Natural killer cell (primary cell): ENCODE results near the gene GNAS-AS1. TPM values are rescaled to one million over a fixed set of nuclear protein-coding genes. Genes with fewer than 3 reads are reported as not detected.

Experiments
- ATAC-seq, 3 donors: fragments of 150-1000 bp in 2 of 3; fragments of 200-7000 bp in 1 of 3; cut with Tn5 transposase; 1 replicate in 1 of 3; 2 replicates in 2 of 3; pipeline ENCODE4 v1.10.0; 2021; ENCODE audit warnings: mild to moderate bottlenecking in 2 of 3, moderate library complexity in 2 of 3
- DNase-seq, 2 donors: peaks; one replicate each; pipeline versions ENCODE4 v3.0.0 to v3.0.0-alpha.2; 2013 to 2021; ENCODE audit warnings: mixed read lengths in 1 of 2
- H3K27ac ChIP-seq: one replicate; pipeline ENCODE4 v1.5.1; 2013; ENCODE audit warnings: mild to moderate bottlenecking, low read length
- H3K27me3 ChIP-seq: one replicate; pipeline ENCODE4 v1.6.1; 2013; ENCODE audit warnings: low read length; ENCODE audit not compliant: control insufficient read depth, insufficient read depth
- H3K36me3 ChIP-seq: one replicate; pipeline ENCODE4 v1.6.1; 2013; ENCODE audit warnings: low read length; ENCODE audit not compliant: control insufficient read depth, insufficient read depth
- H3K4me1 ChIP-seq: one replicate; pipeline ENCODE4 v1.6.1; 2013; ENCODE audit warnings: low read length; ENCODE audit not compliant: control insufficient read depth, insufficient read depth
- H3K4me3 ChIP-seq: one replicate; pipeline ENCODE4 v1.5.1; 2013; ENCODE audit warnings: low read length
- H3K9me3 ChIP-seq: one replicate; pipeline ENCODE4 v1.6.1; 2013; ENCODE audit warnings: low read length; ENCODE audit not compliant: control insufficient read depth, insufficient read depth
- H3K27ac Mint-ChIP-seq, 2 donors: one replicate each; pipeline ENCODE4 v1.8.0; 2022; ENCODE audit warnings: mild to moderate bottlenecking in 2 of 2, mixed read lengths in 2 of 2, moderate library complexity in 1 of 2
- H3K27me3 Mint-ChIP-seq, 2 donors: one replicate each; pipeline ENCODE4 v1.8.0; 2022; ENCODE audit warnings: low read depth in 2 of 2, mixed read lengths in 2 of 2
- H3K36me3 Mint-ChIP-seq: one replicate; pipeline ENCODE4 v1.8.0; 2022; ENCODE audit warnings: mixed read lengths
- H3K4me1 Mint-ChIP-seq, 2 donors: one replicate each; pipeline ENCODE4 v1.8.0; 2022; ENCODE audit warnings: mixed read lengths in 2 of 2
- H3K4me3 Mint-ChIP-seq: one replicate; pipeline ENCODE4 v1.8.0; 2022; ENCODE audit warnings: mild to moderate bottlenecking, moderate library complexity, mixed read lengths
- H3K9me3 Mint-ChIP-seq, 2 donors: one replicate each; pipeline ENCODE4 v1.8.0; 2022; ENCODE audit warnings: mixed read lengths in 2 of 2
- WGBS: methylation state at CpG from one replicate; pipeline ENCODE4 v1.1.7; 2013; ENCODE audit warnings: missing lambda C conversion rate; ENCODE audit not compliant: insufficient coverage; 5-methylcytosine and 5-hydroxymethylcytosine counted together
- intact Hi-C: fragments of 100-400 bp; cut with micrococcal nuclease; formaldehyde crosslinking; loops from one replicate; pipeline ENCODE4 v1.14.2; 2022
- total RNA-seq, 4 donors: library from RNA; stranded (reverse); fragments of 120-200 nt in 1 of 4; gene quantifications; one replicate each; pipeline versions ENCODE4 v1.2.3 to v1.2.4, GENCODE V29; 2013 to 2022
- TF ChIP-seq, protein P1 (sequence below): fragments of 200-600 bp; IDR thresholded peaks from one replicate; pipeline ENCODE4 v1.8.0; 2022; ENCODE audit warnings: antibody characterized with exemption

The GNAS-AS1 gene
- total RNA-seq, 3 donors from 2014 or later (not counting 1 experiment from before 2014, with no cell fraction given), result 0.60 to 0.66 TPM; not detected in 1

DNA sequence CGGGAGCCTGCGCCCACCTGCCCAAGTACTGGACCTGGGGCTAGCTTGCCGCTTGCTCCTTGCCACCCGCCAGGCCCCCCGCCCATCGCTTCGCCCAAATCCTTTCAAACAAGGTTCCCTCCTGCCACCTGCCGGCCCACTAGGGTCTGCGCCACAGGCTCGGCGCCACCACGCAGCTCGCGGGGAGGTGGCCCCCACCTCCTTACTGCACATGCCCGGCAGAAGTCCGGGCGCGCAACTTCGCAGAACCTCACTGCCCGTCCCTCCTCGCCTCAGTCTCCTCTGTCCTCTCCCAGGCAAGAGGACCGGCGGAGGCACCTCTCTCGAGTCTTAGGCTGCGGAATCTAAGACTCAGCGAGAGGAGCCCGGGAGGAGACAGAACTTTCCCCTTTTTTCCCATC is 11.2 kb downstream of the GNAS-AS1 start:
- Histone ChIP-seq H3K4me3 (no peak overlapping the region), H3K27me3 (peaks cover 16% of the 10 kb centered on the region), H3K4me1 (peaks cover 16% of the 10 kb centered on the region), H3K36me3 (no peaks in the 10 kb centered on the region), H3K27ac (no peak overlapping the region), H3K9me3 (no peaks in the 10 kb centered on the region)
- peaks cover 41 to 51% of the 10 kb centered on the region in 2 donors for H3K27me3 Mint-ChIP-seq
- no peaks in the 10 kb centered on the region for H3K9me3 Mint-ChIP-seq
- intact Hi-C loops, result no loop called here
- H3K27ac Mint-ChIP-seq, result no peak overlapping the region
- peak in 1 of 2 donors; percentile 61 for DNase-seq
- no peaks in the 10 kb centered on the region for H3K36me3 Mint-ChIP-seq
- ATAC-seq, result peak in 1 of 3 donors; percentile 30
- H3K4me1 Mint-ChIP-seq, result peaks cover 10 to 29% of the 10 kb centered on the region in 2 donors
- TF ChIP-seq, protein P1, sequence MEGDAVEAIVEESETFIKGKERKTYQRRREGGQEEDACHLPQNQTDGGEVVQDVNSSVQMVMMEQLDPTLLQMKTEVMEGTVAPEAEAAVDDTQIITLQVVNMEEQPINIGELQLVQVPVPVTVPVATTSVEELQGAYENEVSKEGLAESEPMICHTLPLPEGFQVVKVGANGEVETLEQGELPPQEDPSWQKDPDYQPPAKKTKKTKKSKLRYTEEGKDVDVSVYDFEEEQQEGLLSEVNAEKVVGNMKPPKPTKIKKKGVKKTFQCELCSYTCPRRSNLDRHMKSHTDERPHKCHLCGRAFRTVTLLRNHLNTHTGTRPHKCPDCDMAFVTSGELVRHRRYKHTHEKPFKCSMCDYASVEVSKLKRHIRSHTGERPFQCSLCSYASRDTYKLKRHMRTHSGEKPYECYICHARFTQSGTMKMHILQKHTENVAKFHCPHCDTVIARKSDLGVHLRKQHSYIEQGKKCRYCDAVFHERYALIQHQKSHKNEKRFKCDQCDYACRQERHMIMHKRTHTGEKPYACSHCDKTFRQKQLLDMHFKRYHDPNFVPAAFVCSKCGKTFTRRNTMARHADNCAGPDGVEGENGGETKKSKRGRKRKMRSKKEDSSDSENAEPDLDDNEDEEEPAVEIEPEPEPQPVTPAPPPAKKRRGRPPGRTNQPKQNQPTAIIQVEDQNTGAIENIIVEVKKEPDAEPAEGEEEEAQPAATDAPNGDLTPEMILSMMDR, result no peak
- H3K4me3 Mint-ChIP-seq, result no peak overlapping the region
- WGBS, result 63% methylated on average over 26 of the region's 27 CpGs

DNA sequence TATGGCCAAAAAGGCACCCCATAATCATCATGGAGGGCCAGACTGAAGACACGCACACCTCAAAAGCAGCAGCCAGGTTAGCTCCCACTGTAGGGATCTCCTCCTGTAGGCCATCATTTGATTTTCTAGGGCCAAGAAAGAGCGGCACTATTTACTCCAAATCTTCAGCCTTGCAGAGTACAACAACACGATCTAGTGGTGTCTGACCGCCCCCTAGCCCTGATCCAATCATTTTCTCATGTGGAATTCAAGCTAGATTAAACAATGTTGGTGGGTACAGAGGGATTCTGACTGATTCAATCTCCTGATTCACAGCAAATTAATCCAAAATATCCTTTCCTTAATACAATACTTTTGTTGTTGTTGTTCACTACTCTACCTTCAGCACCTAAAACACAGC is 12.5 kb downstream of the GNAS-AS1 start:
- peaks cover 21% of the 10 kb centered on the region for H3K27me3 ChIP-seq
- no peak for ATAC-seq
- peaks cover 10 to 29% of the 10 kb centered on the region in 2 donors for H3K4me1 Mint-ChIP-seq
- 72% methylated on average over 4 of the region's 4 CpGs for WGBS
- H3K9me3 Mint-ChIP-seq, result no peaks in the 10 kb centered on the region
- H3K27me3 Mint-ChIP-seq, result peaks cover 38 to 51% of the 10 kb centered on the region in 2 donors
- DNase-seq, result no peak
- TF ChIP-seq, protein P1, result no peak
- no peaks in the 10 kb centered on the region for H3K36me3 Mint-ChIP-seq
- intact Hi-C loops, result no loop called here
- peaks cover 16% of the 10 kb centered on the region for H3K4me1 ChIP-seq
- no peak overlapping the region for H3K4me3 ChIP-seq
- no peak overlapping the region for H3K27ac Mint-ChIP-seq
- H3K9me3 ChIP-seq, result no peaks in the 10 kb centered on the region
- no peaks in the 10 kb centered on the region for H3K36me3 ChIP-seq
- no peak overlapping the region for H3K4me3 Mint-ChIP-seq
- no peak overlapping the region for H3K27ac ChIP-seq

DNA sequence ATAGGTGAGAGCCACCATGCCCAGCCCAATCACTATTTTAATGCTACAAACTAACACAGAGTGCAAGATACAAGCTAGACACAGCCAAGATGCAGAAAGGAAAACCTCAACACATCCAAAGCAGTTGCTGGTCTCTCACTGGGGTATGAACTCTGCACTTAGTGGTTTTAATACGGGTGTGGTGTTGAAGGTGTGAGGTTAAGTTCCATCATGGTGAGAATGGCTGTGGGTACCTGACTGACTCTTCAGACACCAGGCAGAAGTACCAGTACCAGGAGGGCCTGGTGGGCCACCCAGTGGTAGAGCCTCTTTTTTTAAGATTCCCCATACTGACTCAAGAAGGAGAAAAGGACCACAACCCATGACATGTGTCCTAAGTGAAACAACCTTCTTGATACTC is 13.0 kb downstream of the GNAS-AS1 start:
- ATAC-seq (peak; percentile 19 to 76 (median 38)), DNase-seq (peak in 1 of 2 donors; percentile 23)
- intact Hi-C loops, result no loop called here

More for the DNA sequence above, 13.0 kb downstream of the GNAS-AS1 start:
- Mint-ChIP-seq H3K9me3 (no peaks in the 10 kb centered on the region), H3K27me3 (peaks cover 39 to 53% of the 10 kb centered on the region in 2 donors), H3K4me1 (peaks cover 10 to 29% of the 10 kb centered on the region in 2 donors), H3K27ac (peak overlapping the region in 1 of 2 donors; percentile 24), H3K4me3 (no peak overlapping the region), H3K36me3 (no peaks in the 10 kb centered on the region)
- Histone ChIP-seq H3K27me3 (peaks cover 21% of the 10 kb centered on the region), H3K27ac (no peak overlapping the region), H3K36me3 (no peaks in the 10 kb centered on the region), H3K9me3 (no peaks in the 10 kb centered on the region), H3K4me3 (no peak overlapping the region), H3K4me1 (peaks cover 16% of the 10 kb centered on the region)
- 36% methylated on average over 1 of the region's 1 CpG for WGBS
- TF ChIP-seq, protein P1, result no peak
